Measurements from ENCODE around the gene TPM1. TPM values are rescaled to one million over a fixed set of nuclear protein-coding genes. Genes with fewer than 3 reads are reported as not detected.
"Not testable (repeated sequence)": the region's sequence is repeated elsewhere in the genome, so short reads cannot be mapped to it uniquely, and the experiment has no call there.

TPM1 gene
- total RNA-seq (1,000 to 10,000 TPM; 6,360 to 7,970 (median 7,200) TPM), polyA plus RNA-seq (10,076 TPM)
- long read RNA-seq, donor 1, transcript TPM1-208 (8 exons, 943 nt): minor isoform, 24 of 6,748 reads
- long read RNA-seq, donor 1, transcript TPM1-207 (10 exons, 1,049 nt): major isoform, 4,979 of 6,748 reads
- long read RNA-seq, donor 1, transcript TPM1-222 (2 exons, 537 nt): minor isoform, 192 of 6,748 reads
- long read RNA-seq, donor 1, transcript TPM1-230 (10 exons, 1,100 nt): minor isoform, 633 of 6,748 reads
- long read RNA-seq, donor 1, partial matches to known transcripts: 591 of 6,748 reads
- long read RNA-seq, donor 1, other reads (novel, unspliced or antisense): 282 of 6,748 reads
- long read RNA-seq, donor 2, transcript TPM1-207 (10 exons, 1,049 nt): major isoform, 5,120 of 6,266 reads
- long read RNA-seq, donor 2, transcript TPM1-230 (10 exons, 1,100 nt): minor isoform, 508 of 6,266 reads
- long read RNA-seq, donor 2, transcript TPM1-218 (9 exons, 941 nt): minor isoform, 16 of 6,266 reads
- long read RNA-seq, donor 2, transcript TPM1-222 (2 exons, 537 nt): minor isoform, 11 of 6,266 reads
- long read RNA-seq, donor 2, partial matches to known transcripts: 402 of 6,266 reads
- long read RNA-seq, donor 2, other reads (novel, unspliced or antisense): 176 of 6,266 reads
- long read RNA-seq, donor 3, transcript TPM1-230 (10 exons, 1,100 nt): minor isoform, 692 of 11,424 reads
- long read RNA-seq, donor 3, transcript TPM1-233 (2 exons, 3,957 nt): minor isoform, 30 of 11,424 reads
- long read RNA-seq, donor 3, transcript TPM1-207 (10 exons, 1,049 nt): major isoform, 8,649 of 11,424 reads
- long read RNA-seq, donor 3, transcript TPM1-220 (9 exons, 977 nt): minor isoform, 27 of 11,424 reads
- long read RNA-seq, donor 3, partial matches to known transcripts: 1,565 of 11,424 reads
- long read RNA-seq, donor 3, other reads (novel, unspliced or antisense): 373 of 11,424 reads
- long read RNA-seq, donor 4, transcript TPM1-218 (9 exons, 941 nt): minor isoform, 16 of 6,722 reads
- long read RNA-seq, donor 4, transcript TPM1-230 (10 exons, 1,100 nt): minor isoform, 628 of 6,722 reads
- long read RNA-seq, donor 4, transcript TPM1-201 (9 exons, 1,670 nt): minor isoform, 9 of 6,722 reads
- long read RNA-seq, donor 4, transcript TPM1-207 (10 exons, 1,049 nt): major isoform, 5,401 of 6,722 reads
- long read RNA-seq, donor 4, partial matches to known transcripts: 434 of 6,722 reads
- long read RNA-seq, donor 4, other reads (novel, unspliced or antisense): 203 of 6,722 reads

GRCh38 chr15:63041974-63042876 is at the start of gene TPM1:
Gene TPM1, plus strand, starts transcription at chr15:63042747. Its CDS starts 83 bp downstream, at chr15:63042830.
- ATAC-seq (peak; percentile 88 to 89), DNase-seq (peak; percentile 85 to 96 (median 94))
- intact Hi-C loops (cut with DNase I): loop anchor here (5.0 to 10.0 kb wide), 5 partner anchors 107 to 257 kb away; no protein-coding TSS in a partner anchor
- 2% methylated on average over 84 of the region's 84 CpGs for WGBS
- peaks cover 2% of the 10 kb centered on the region for H3K4me1 ChIP-seq (ENCODE audit: control insufficient read depth, insufficient read depth, low read length)
- H3K27me3 ChIP-seq (ENCODE audit: control insufficient read depth, insufficient read depth): no peaks in the 10 kb centered on the region
- peak within 1 kb of the TSS; percentile 91 for H3K27ac ChIP-seq (ENCODE audit: low read length)
- H3K9me3 ChIP-seq (ENCODE audit: control insufficient read depth, low read length): no peaks in the 10 kb centered on the region
- peak within 1 kb of the TSS; percentile 86 for H3K4me3 ChIP-seq (ENCODE audit: low read length)

- no peak for DNase-seq
- Histone ChIP-seq H3K27ac (ENCODE audit: low read length) (no peak overlapping the region), H3K4me1 (ENCODE audit: control insufficient read depth, insufficient read depth, low read length) (no peaks in the 10 kb centered on the region), H3K4me3 (ENCODE audit: low read length) (no peak overlapping the region), H3K27me3 (ENCODE audit: control insufficient read depth, insufficient read depth) (no peaks in the 10 kb centered on the region), H3K9me3 (ENCODE audit: control insufficient read depth, low read length) (no peaks in the 10 kb centered on the region)
- WGBS: 93% methylated on average over 7 of the region's 7 CpGs
- intact Hi-C loops (cut with DNase I): no loop called here
- ATAC-seq: no peak
Measured at GRCh38 chr15:62993066-62993465, 49.5 kb upstream of the TPM1 start.

- H3K9me3 ChIP-seq (ENCODE audit: control insufficient read depth, low read length); H3K27ac ChIP-seq (ENCODE audit: low read length); H3K27me3 ChIP-seq (ENCODE audit: control insufficient read depth, insufficient read depth); H3K4me3 ChIP-seq (ENCODE audit: low read length); DNase-seq; ATAC-seq; H3K4me1 ChIP-seq (ENCODE audit: control insufficient read depth, insufficient read depth, low read length); intact Hi-C loops (cut with DNase I): not testable (repeated sequence)
- WGBS: 90% methylated on average over 4 of the region's 4 CpGs
Measured at GRCh38 chr15:62993632-62994031, 48.9 kb upstream of the TPM1 start.

GRCh38 chr15:62994439-62994838 is 48.1 kb upstream of the TPM1 start:
- no peaks in the 10 kb centered on the region for H3K27me3 ChIP-seq (ENCODE audit: control insufficient read depth, insufficient read depth)
- 54% methylated on average over 4 of the region's 4 CpGs for WGBS
- no peak overlapping the region for H3K4me3 ChIP-seq (ENCODE audit: low read length)
- DNase-seq (no peak), ATAC-seq (no peak)
- intact Hi-C loops (cut with DNase I): no loop called here
- H3K9me3 ChIP-seq (ENCODE audit: control insufficient read depth, low read length): no peaks in the 10 kb centered on the region
- no peak overlapping the region for H3K27ac ChIP-seq (ENCODE audit: low read length)
- H3K4me1 ChIP-seq (ENCODE audit: control insufficient read depth, insufficient read depth, low read length): peaks cover 2% of the 10 kb centered on the region

- Histone ChIP-seq H3K27ac (ENCODE audit: low read length) (no peak overlapping the region), H3K4me3 (ENCODE audit: low read length) (no peak overlapping the region), H3K4me1 (ENCODE audit: control insufficient read depth, insufficient read depth, low read length) (peaks cover 2% of the 10 kb centered on the region), H3K9me3 (ENCODE audit: control insufficient read depth, low read length) (no peaks in the 10 kb centered on the region), H3K27me3 (ENCODE audit: control insufficient read depth, insufficient read depth) (no peaks in the 10 kb centered on the region)
- intact Hi-C loops (cut with DNase I): no loop called here
- 65% methylated on average over 3 of the region's 3 CpGs for WGBS
- no peak for DNase-seq
- no peak for ATAC-seq
Measured at GRCh38 chr15:62994975-62995681, 47.4 kb upstream of the TPM1 start.

GRCh38 chr15:62997441-62997840 is 45.1 kb upstream of the TPM1 start:
- 91% methylated on average over 3 of the region's 3 CpGs for WGBS
- Histone ChIP-seq H3K4me1 (ENCODE audit: control insufficient read depth, insufficient read depth, low read length) (peaks cover 2% of the 10 kb centered on the region), H3K27ac (ENCODE audit: low read length) (no peak overlapping the region), H3K9me3 (ENCODE audit: control insufficient read depth, low read length) (no peaks in the 10 kb centered on the region), H3K27me3 (ENCODE audit: control insufficient read depth, insufficient read depth) (no peaks in the 10 kb centered on the region), H3K4me3 (ENCODE audit: low read length) (no peak overlapping the region)
- no peak for ATAC-seq
- no peak for DNase-seq
- intact Hi-C loops (cut with DNase I): no loop called here

GRCh38 chr15:62998262-62998890 is 44.2 kb upstream of the TPM1 start:
- Histone ChIP-seq H3K4me1 (ENCODE audit: control insufficient read depth, insufficient read depth, low read length) (peaks cover 2% of the 10 kb centered on the region), H3K27ac (ENCODE audit: low read length) (peak overlapping the region; percentile 56), H3K27me3 (ENCODE audit: control insufficient read depth, insufficient read depth) (no peaks in the 10 kb centered on the region), H3K4me3 (ENCODE audit: low read length) (no peak overlapping the region), H3K9me3 (ENCODE audit: control insufficient read depth, low read length) (no peaks in the 10 kb centered on the region)
- 63% methylated on average over 6 of the region's 6 CpGs for WGBS
- ATAC-seq: peak in 1 of 2 donors; percentile 17
- intact Hi-C loops (cut with DNase I): no loop called here
- no peak for DNase-seq

GRCh38 chr15:62999178-62999577 is 43.4 kb upstream of the TPM1 start:
- WGBS: 94% methylated on average over 4 of the region's 4 CpGs
- ATAC-seq (no peak), DNase-seq (no peak)
- H3K9me3 ChIP-seq (ENCODE audit: control insufficient read depth, low read length): no peaks in the 10 kb centered on the region
- H3K27ac ChIP-seq (ENCODE audit: low read length): no peak overlapping the region
- H3K27me3 ChIP-seq (ENCODE audit: control insufficient read depth, insufficient read depth): no peaks in the 10 kb centered on the region
- H3K4me3 ChIP-seq (ENCODE audit: low read length): no peak overlapping the region
- peaks cover 2% of the 10 kb centered on the region for H3K4me1 ChIP-seq (ENCODE audit: control insufficient read depth, insufficient read depth, low read length)
- intact Hi-C loops (cut with DNase I): no loop called here

- no peaks in the 10 kb centered on the region for H3K9me3 ChIP-seq (ENCODE audit: control insufficient read depth, low read length)
- H3K27ac ChIP-seq (ENCODE audit: low read length): peak overlapping the region; percentile 81
- peaks cover 2% of the 10 kb centered on the region for H3K4me1 ChIP-seq (ENCODE audit: control insufficient read depth, insufficient read depth, low read length)
- DNase-seq: no peak
- peak; percentile 36 to 57 for ATAC-seq
- WGBS: 63% methylated on average over 12 of the region's 12 CpGs
- intact Hi-C loops (cut with DNase I): no loop called here
- no peak overlapping the region for H3K4me3 ChIP-seq (ENCODE audit: low read length)
- no peaks in the 10 kb centered on the region for H3K27me3 ChIP-seq (ENCODE audit: control insufficient read depth, insufficient read depth)
Measured at GRCh38 chr15:62999923-63000561, 42.5 kb upstream of the TPM1 start.

Measured in right cardiac atrium (tissue), 5 donors.